Sigmoid colon (tissue), 4 donors: ENCODE results near the gene ZC3H8.

Experiments used
- EP300 ChIP-seq, 4 donors: sonication (generic); formaldehyde crosslinking; IDR thresholded peaks; one replicate each; pipeline ENCODE4 v1.6.1; 2017; ENCODE audit warnings: antibody characterized with exemption in 4 of 4
- POLR2A ChIP-seq, 2 donors: fragments of 450-650 bp; IDR thresholded peaks; one replicate each; pipeline ENCODE4 v1.6.1; 2016; ENCODE audit warnings: antibody characterized with exemption in 2 of 2, mild to moderate bottlenecking in 2 of 2, moderate library complexity in 2 of 2

DNA sequence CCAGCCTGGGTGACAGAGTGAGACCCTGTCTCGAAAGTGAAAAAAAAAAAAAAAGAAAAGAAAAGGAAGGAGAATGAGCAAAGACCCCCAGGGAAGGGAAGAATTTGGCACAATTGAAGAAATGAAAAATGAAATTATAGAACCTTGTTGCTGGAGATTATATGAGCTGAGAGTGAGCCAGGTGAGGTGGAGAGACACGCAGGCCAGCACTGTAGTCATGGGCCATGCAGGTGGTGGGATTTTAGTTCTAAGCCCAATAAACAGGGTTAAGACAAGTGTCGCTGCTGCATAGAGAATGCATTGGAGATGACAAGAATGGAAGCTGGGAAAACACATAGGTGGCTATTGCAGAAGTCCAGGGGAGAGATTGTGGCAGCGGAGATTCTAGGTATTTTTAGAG lies 84.3 kb downstream of the ZC3H8 start:
- TF ChIP-seq POLR2A (IDR thresholded peaks at IDR 0.05) (no peak), EP300 (IDR thresholded peaks at IDR 0.05) (no peak)
